Measurements from ENCODE around the gene ERICH2. TPM values are rescaled to one million over a fixed set of nuclear protein-coding genes. Genes with fewer than 3 reads are reported as not detected.
A peak's percentile ranks its signal among the peaks of the same experiment; 100 is the strongest.

ERICH2 gene
- total and polyA plus RNA-seq, 4 donors = 1.1 to 5.0 (median 3.4) TPM

- Histone ChIP-seq H3K27ac (ENCODE audit: low read depth, low read length) (no peak overlapping the region), H3K4me3 (ENCODE audit: low read depth, low read length) (no peak overlapping the region), H3K36me3 (ENCODE audit: control insufficient read depth, insufficient read depth, low read length) (no peaks in the 10 kb centered on the region), H3K4me1 (ENCODE audit: control insufficient read depth, insufficient read depth, low read length) (no peaks in the 10 kb centered on the region), H3K27me3 (ENCODE audit: control insufficient read depth, insufficient read depth, low read length) (no peaks in the 10 kb centered on the region), H3K9me3 (ENCODE audit: control insufficient read depth, insufficient read depth, low read length) (no peaks in the 10 kb centered on the region)
- 80% methylated on average over 1 of the region's 2 CpGs for WGBS (ENCODE audit: insufficient coverage)
- no peak for DNase-seq (ENCODE audit: low read depth in 4 of 6, low spot score in 6 of 6)
These were observed 8.7 kb downstream of the ERICH2 start for GRCh38 chr2:170778900-170779299.

GRCh38 chr2:170779304-170779703, 9.1 kb downstream of the ERICH2 start:
- Histone ChIP-seq H3K9me3 (ENCODE audit: control insufficient read depth, insufficient read depth, low read length) (no peaks in the 10 kb centered on the region), H3K27ac (ENCODE audit: low read depth, low read length) (no peak overlapping the region), H3K4me1 (ENCODE audit: control insufficient read depth, insufficient read depth, low read length) (no peaks in the 10 kb centered on the region), H3K27me3 (ENCODE audit: control insufficient read depth, insufficient read depth, low read length) (no peaks in the 10 kb centered on the region), H3K36me3 (ENCODE audit: control insufficient read depth, insufficient read depth, low read length) (no peaks in the 10 kb centered on the region), H3K4me3 (ENCODE audit: low read depth, low read length) (no peak overlapping the region)
- no peak for DNase-seq (ENCODE audit: low read depth in 4 of 6, low spot score in 6 of 6)
- WGBS (ENCODE audit: insufficient coverage) = no CpG with 5 or more reads among the region's 1 CpG

- Histone ChIP-seq H3K4me3 (ENCODE audit: low read depth, low read length) (no peak overlapping the region), H3K27me3 (ENCODE audit: control insufficient read depth, insufficient read depth, low read length) (no peaks in the 10 kb centered on the region), H3K4me1 (ENCODE audit: control insufficient read depth, insufficient read depth, low read length) (no peaks in the 10 kb centered on the region), H3K27ac (ENCODE audit: low read depth, low read length) (no peak overlapping the region), H3K9me3 (ENCODE audit: control insufficient read depth, insufficient read depth, low read length) (no peaks in the 10 kb centered on the region), H3K36me3 (ENCODE audit: control insufficient read depth, insufficient read depth, low read length) (no peaks in the 10 kb centered on the region)
- no peak for DNase-seq (ENCODE audit: low read depth in 4 of 6, low spot score in 6 of 6)
- WGBS (ENCODE audit: insufficient coverage) = 100% methylated on average over 2 of the region's 2 CpGs
These were observed 12.5 kb downstream of the ERICH2 start for GRCh38 chr2:170782673-170783072.

- no peaks in the 10 kb centered on the region for H3K36me3 ChIP-seq (ENCODE audit: control insufficient read depth, insufficient read depth, low read length)
- no peaks in the 10 kb centered on the region for H3K4me1 ChIP-seq (ENCODE audit: control insufficient read depth, insufficient read depth, low read length)
- no CpG with 5 or more reads among the region's 1 CpG for WGBS (ENCODE audit: insufficient coverage)
- H3K27ac ChIP-seq (ENCODE audit: low read depth, low read length) = no peak overlapping the region
- H3K9me3 ChIP-seq (ENCODE audit: control insufficient read depth, insufficient read depth, low read length) = no peaks in the 10 kb centered on the region
- no peak for DNase-seq (ENCODE audit: low read depth in 4 of 6, low spot score in 6 of 6)
- H3K27me3 ChIP-seq (ENCODE audit: control insufficient read depth, insufficient read depth, low read length) = no peaks in the 10 kb centered on the region
- no peak overlapping the region for H3K4me3 ChIP-seq (ENCODE audit: low read depth, low read length)
These were observed 13.4 kb downstream of the ERICH2 start for GRCh38 chr2:170783549-170783948.

GRCh38 chr2:170798996-170799395, 28.8 kb downstream of the ERICH2 start:
- Histone ChIP-seq H3K27me3 (ENCODE audit: control insufficient read depth, insufficient read depth, low read length) (no peaks in the 10 kb centered on the region), H3K27ac (ENCODE audit: low read depth, low read length) (no peak overlapping the region), H3K4me1 (ENCODE audit: control insufficient read depth, insufficient read depth, low read length) (no peaks in the 10 kb centered on the region), H3K4me3 (ENCODE audit: low read depth, low read length) (no peak overlapping the region), H3K36me3 (ENCODE audit: control insufficient read depth, insufficient read depth, low read length) (no peaks in the 10 kb centered on the region), H3K9me3 (ENCODE audit: control insufficient read depth, insufficient read depth, low read length) (no peaks in the 10 kb centered on the region)
- no peak for DNase-seq (ENCODE audit: low read depth in 4 of 6, low spot score in 6 of 6)

GRCh38 chr2:170806548-170806947, 36.4 kb downstream of the ERICH2 start:
- Histone ChIP-seq H3K27ac (ENCODE audit: low read depth, low read length) (no peak overlapping the region), H3K27me3 (ENCODE audit: control insufficient read depth, insufficient read depth, low read length) (no peaks in the 10 kb centered on the region)
- no CpG with 5 or more reads among the region's 2 CpGs for WGBS (ENCODE audit: insufficient coverage)

GRCh38 chr2:170812710-170813600, 42.8 kb downstream of the ERICH2 start:
- Histone ChIP-seq H3K9me3 (ENCODE audit: control insufficient read depth, insufficient read depth, low read length) (no peaks in the 10 kb centered on the region), H3K27ac (ENCODE audit: low read depth, low read length) (no peak overlapping the region), H3K27me3 (ENCODE audit: control insufficient read depth, insufficient read depth, low read length) (peaks cover 52% of the 10 kb centered on the region), H3K36me3 (ENCODE audit: control insufficient read depth, insufficient read depth, low read length) (no peaks in the 10 kb centered on the region), H3K4me1 (ENCODE audit: control insufficient read depth, insufficient read depth, low read length) (peaks cover 42% of the 10 kb centered on the region), H3K4me3 (ENCODE audit: low read depth, low read length) (peak overlapping the region; percentile 10)
- DNase-seq (ENCODE audit: low read depth in 4 of 6, low spot score in 6 of 6) = peak in 4 of 6 donors; percentile 88 to 98 (median 92)
- 4% methylated on average over 10 of the region's 14 CpGs for WGBS (ENCODE audit: insufficient coverage)

More at GRCh38 chr2:170806548-170806947, 36.4 kb downstream of the ERICH2 start:
- H3K4me3 ChIP-seq (ENCODE audit: low read depth, low read length) = no peak overlapping the region
- no peaks in the 10 kb centered on the region for H3K36me3 ChIP-seq (ENCODE audit: control insufficient read depth, insufficient read depth, low read length)
- no peaks in the 10 kb centered on the region for H3K9me3 ChIP-seq (ENCODE audit: control insufficient read depth, insufficient read depth, low read length)
- no peaks in the 10 kb centered on the region for H3K4me1 ChIP-seq (ENCODE audit: control insufficient read depth, insufficient read depth, low read length)
- no peak for DNase-seq (ENCODE audit: low read depth in 4 of 6, low spot score in 6 of 6)

- Histone ChIP-seq H3K4me1 (ENCODE audit: control insufficient read depth, insufficient read depth, low read length) (peaks cover 51% of the 10 kb centered on the region), H3K9me3 (ENCODE audit: control insufficient read depth, insufficient read depth, low read length) (no peaks in the 10 kb centered on the region), H3K27me3 (ENCODE audit: control insufficient read depth, insufficient read depth, low read length) (peaks cover 61% of the 10 kb centered on the region), H3K4me3 (ENCODE audit: low read depth, low read length) (peak overlapping the region; percentile 17), H3K36me3 (ENCODE audit: control insufficient read depth, insufficient read depth, low read length) (no peaks in the 10 kb centered on the region), H3K27ac (ENCODE audit: low read depth, low read length) (no peak overlapping the region)
- DNase-seq (ENCODE audit: low read depth in 4 of 6, low spot score in 6 of 6) = peak in 2 of 6 donors; percentile 79 to 84
- WGBS (ENCODE audit: insufficient coverage) = 2% methylated on average over 24 of the region's 41 CpGs
These were observed 43.7 kb downstream of the ERICH2 start for GRCh38 chr2:170813611-170814532.

GRCh38 chr2:170814533-170815230, 44.5 kb downstream of the ERICH2 start:
- H3K4me1 ChIP-seq (ENCODE audit: control insufficient read depth, insufficient read depth, low read length) = peaks cover 53% of the 10 kb centered on the region
- no peaks in the 10 kb centered on the region for H3K9me3 ChIP-seq (ENCODE audit: control insufficient read depth, insufficient read depth, low read length)
- 3% methylated on average over 17 of the region's 31 CpGs for WGBS (ENCODE audit: insufficient coverage)
- no peaks in the 10 kb centered on the region for H3K36me3 ChIP-seq (ENCODE audit: control insufficient read depth, insufficient read depth, low read length)
- peaks cover 69% of the 10 kb centered on the region for H3K27me3 ChIP-seq (ENCODE audit: control insufficient read depth, insufficient read depth, low read length)
- H3K27ac ChIP-seq (ENCODE audit: low read depth, low read length) = no peak overlapping the region
- peak in 2 of 6 donors; percentile 59 to 90 for DNase-seq (ENCODE audit: low read depth in 4 of 6, low spot score in 6 of 6)
- peak overlapping the region; percentile 2 for H3K4me3 ChIP-seq (ENCODE audit: low read depth, low read length)
